ENCODE data around the gene PDE6H. TPM values are rescaled to one million over a fixed set of nuclear protein-coding genes. Genes with fewer than 3 reads are reported as not detected.

PDE6H gene
- total and polyA plus RNA-seq, 8 donors = not detected

- H3K27me3 ChIP-seq = no peaks in the 10 kb centered on the region
- intact Hi-C loops (cut with DNase I) = loop anchor here in 1 of 3 donors (10.0 kb wide), 1 partner anchor 144 kb away; no protein-coding TSS in a partner anchor
- H3K36me3 ChIP-seq = no peaks in the 10 kb centered on the region
- FAIRE-seq = no peak
- TF ChIP-seq CTCF (IDR thresholded peaks at IDR 0.05) = no peak
- DNase-seq = no peak
- no peak overlapping the region for H3K27ac ChIP-seq
- ATAC-seq = no peak
- 87 to 90% methylated on average over 2 of the region's 2 CpGs for WGBS, 2 donors
- H3K4me1 ChIP-seq = peaks cover 0 to 9% (median 0%) of the 10 kb centered on the region in 3 donors
- H3K4me3 ChIP-seq = no peak overlapping the region
- no peaks in the 10 kb centered on the region for H3K9me3 ChIP-seq
Measured at GRCh38 chr12:14999021-14999694, 26.3 kb downstream of the PDE6H start.

GRCh38 chr12:14999695-15000365 is 27.0 kb downstream of the PDE6H start:
- Histone ChIP-seq H3K36me3 (no peaks in the 10 kb centered on the region), H3K9me3 (no peaks in the 10 kb centered on the region), H3K4me3 (no peak overlapping the region), H3K27ac (no peak overlapping the region), H3K27me3 (no peaks in the 10 kb centered on the region), H3K4me1 (peaks cover 0 to 9% (median 0%) of the 10 kb centered on the region in 3 donors)
- TF ChIP-seq CTCF (IDR thresholded peaks at IDR 0.05) = no peak
- peak in 2 of 4 donors; percentile 39 to 44 for ATAC-seq
- DNase-seq = no peak
- WGBS, 2 donors = 53% methylated on average over 2 of the region's 2 CpGs
- intact Hi-C loops (cut with DNase I) = loop anchor here in 1 of 3 donors (10.0 kb wide), 1 partner anchor 145 kb away; no protein-coding TSS in a partner anchor
- FAIRE-seq = no peak

GRCh38 chr12:15000575-15000974 is 27.7 kb downstream of the PDE6H start:
- ATAC-seq (no peak), FAIRE-seq (no peak), DNase-seq (no peak)
- Histone ChIP-seq H3K27ac (no peak overlapping the region), H3K27me3 (no peaks in the 10 kb centered on the region), H3K4me1 (peaks cover 0 to 7% (median 0%) of the 10 kb centered on the region in 3 donors), H3K4me3 (no peak overlapping the region), H3K36me3 (no peaks in the 10 kb centered on the region), H3K9me3 (no peaks in the 10 kb centered on the region)
- TF ChIP-seq CTCF (IDR thresholded peaks at IDR 0.05) = no peak
- WGBS, 2 donors = 87 to 93% methylated on average over 2 of the region's 2 CpGs
- intact Hi-C loops (cut with DNase I) = no loop called here

GRCh38 chr12:15001733-15002382 is 29.0 kb downstream of the PDE6H start:
- Histone ChIP-seq H3K9me3 (no peaks in the 10 kb centered on the region), H3K36me3 (no peaks in the 10 kb centered on the region), H3K4me3 (no peak overlapping the region), H3K4me1 (peaks cover 0 to 4% (median 0%) of the 10 kb centered on the region in 3 donors), H3K27me3 (no peaks in the 10 kb centered on the region), H3K27ac (no peak overlapping the region)
- 17 to 28% methylated on average over 6 of the region's 6 CpGs for WGBS, 2 donors
- no peak for FAIRE-seq
- DNase-seq = no peak
- no peak for TF ChIP-seq CTCF (IDR thresholded peaks at IDR 0.05)
- intact Hi-C loops (cut with DNase I) = no loop called here
- peak in 3 of 4 donors; percentile 46 to 67 (median 57) for ATAC-seq

All from pancreas (tissue), 10 donors.